Neuronal stem cell (in vitro differentiated cells): ENCODE measurements around the gene ABCA7.

Experiments used
- DNase-seq: peaks from one replicate; pipeline ENCODE4 v3.0.0-alpha.2; 2013; ENCODE audit warnings: low spot score
- H2AFZ ChIP-seq: one replicate; pipeline ENCODE4 v1.6.1; 2013; ENCODE audit warnings: mild to moderate bottlenecking, low read length, inconsistent platforms
- H2AK5ac ChIP-seq: 2 replicates; pipeline ENCODE4 v1.6.1; 2013; ENCODE audit warnings: low read depth, mild to moderate bottlenecking, inconsistent platforms, low read length, moderate library complexity, mixed read lengths
- H2BK120ac ChIP-seq: 2 replicates; pipeline ENCODE4 v1.6.1; 2013; ENCODE audit warnings: low read depth, mild to moderate bottlenecking, inconsistent platforms, low read length, moderate library complexity, mixed read lengths
- H2BK12ac ChIP-seq: one replicate; pipeline ENCODE4 v1.6.1; 2013; ENCODE audit warnings: low read length, inconsistent platforms
- H2BK15ac ChIP-seq: 2 replicates; pipeline ENCODE4 v1.6.1; 2013; ENCODE audit warnings: mild to moderate bottlenecking, low read length, inconsistent platforms, mixed read lengths
- H2BK5ac ChIP-seq: one replicate; pipeline ENCODE4 v1.6.1; 2013; ENCODE audit warnings: inconsistent platforms, mild to moderate bottlenecking, low read length, moderate library complexity
- H3K14ac ChIP-seq: one replicate; pipeline ENCODE4 v1.6.1; 2013; ENCODE audit warnings: low read length, inconsistent platforms
- H3K18ac ChIP-seq: 2 replicates; pipeline ENCODE4 v1.6.1; 2013; ENCODE audit warnings: low read length, inconsistent platforms
- H3K23ac ChIP-seq: 2 replicates; pipeline ENCODE4 v1.6.1; 2013; ENCODE audit warnings: low read depth, mild to moderate bottlenecking, mixed read lengths, low read length, inconsistent platforms; ENCODE audit not compliant: poor library complexity
- H3K27ac ChIP-seq: replicated peaks from 3 replicates; pipeline ENCODE4 v1.5.1; 2013; ENCODE audit warnings: low read length, inconsistent platforms
- H3K27me3 ChIP-seq, 3 experiments: 2 replicates each; pipeline ENCODE4 v1.6.1; 2013; ENCODE audit warnings: low read length in 3 of 3, mild to moderate bottlenecking in 2 of 3, inconsistent platforms in 1 of 3, low read depth in 1 of 3, mixed read lengths in 1 of 3, moderate library complexity in 1 of 3; ENCODE audit not compliant: control insufficient read depth in 3 of 3, insufficient read depth in 3 of 3
- H3K36me3 ChIP-seq, 2 donors: replicated peaks in 1 of 2; 2 replicates each; pipeline ENCODE4 v1.6.1; 2013; ENCODE audit warnings: low read length in 2 of 2; ENCODE audit not compliant: control insufficient read depth in 2 of 2, insufficient read depth in 2 of 2
- H3K4ac ChIP-seq: 2 replicates; pipeline ENCODE4 v1.6.1; 2013; ENCODE audit warnings: inconsistent platforms, mild to moderate bottlenecking, low read length, moderate library complexity
- H3K4me1 ChIP-seq, 2 donors: 1 replicate in 1 of 2; 2 replicates in 1 of 2; pipeline ENCODE4 v1.6.1; 2013; ENCODE audit warnings: low read length in 2 of 2, low read depth in 1 of 2; ENCODE audit not compliant: control insufficient read depth in 2 of 2, insufficient read depth in 1 of 2
- H3K4me2 ChIP-seq: one replicate; pipeline ENCODE4 v1.6.1; 2013; ENCODE audit warnings: mild to moderate bottlenecking, low read length, inconsistent platforms; ENCODE audit not compliant: insufficient read depth, poor library complexity, severe bottlenecking
- H3K4me3 ChIP-seq, 2 donors: 2 replicates each; pipeline ENCODE4 v1.5.1; 2013; ENCODE audit warnings: low read length in 2 of 2, mild to moderate bottlenecking in 2 of 2, inconsistent platforms in 1 of 2, moderate library complexity in 1 of 2
- H3K79me1 ChIP-seq: one replicate; pipeline ENCODE4 v1.6.1; 2013; ENCODE audit warnings: low read depth, mild to moderate bottlenecking, inconsistent platforms, low read length, moderate library complexity
- H3K9ac ChIP-seq: one replicate; pipeline ENCODE4 v1.6.1; 2013; ENCODE audit warnings: mild to moderate bottlenecking, low read depth, low read length, inconsistent platforms; ENCODE audit not compliant: poor library complexity
- H3K9me3 ChIP-seq, 2 donors: replicated peaks in 1 of 2; 2 replicates each; pipeline versions ENCODE3 to v1.6.1; 2013; ENCODE audit warnings: low read length in 2 of 2, mild to moderate bottlenecking in 2 of 2, inconsistent platforms in 1 of 2, low read depth in 1 of 2, mixed read lengths in 1 of 2, moderate library complexity in 1 of 2; ENCODE audit not compliant: control insufficient read depth in 2 of 2, insufficient read depth in 1 of 2
- H4K8ac ChIP-seq: one replicate; pipeline ENCODE4 v1.6.1; 2013; ENCODE audit warnings: low read depth, mild to moderate bottlenecking, inconsistent platforms, low read length, moderate library complexity
- H4K91ac ChIP-seq: one replicate; pipeline ENCODE4 v1.6.1; 2013; ENCODE audit warnings: low read length, low read depth, mild to moderate bottlenecking, inconsistent platforms; ENCODE audit not compliant: poor library complexity
- WGBS, 2 donors: extraction: QIAGEN DNeasy Blood & Tissue Kit; methylation state at CpG; one replicate each; pipeline ENCODE4 v1.1.7; 2013; ENCODE audit warnings: missing lambda C conversion rate in 2 of 2, mixed read lengths in 1 of 2; ENCODE audit not compliant: insufficient read length in 2 of 2, insufficient replicate concordance in 1 of 2; ENCODE audit errors: extremely low coverage in 2 of 2; 5-methylcytosine and 5-hydroxymethylcytosine counted together

ABCA7 gene

GRCh38 chr19:1063909-1064660 lies 24.2 kb downstream of the ABCA7 start:
- Histone ChIP-seq H3K14ac (peak overlapping the region; percentile 71), H3K4me2 (no peak overlapping the region), H2BK120ac (no peak overlapping the region), H3K4ac (no peak overlapping the region), H3K4me3 (no peak overlapping the region), H3K36me3 (no peaks in the 10 kb centered on the region), H3K9me3 (peaks cover 0 to 5% of the 10 kb centered on the region in 2 donors), H2BK5ac (no peak overlapping the region), H3K9ac (no peak overlapping the region), H3K79me1 (peaks cover 3% of the 10 kb centered on the region), H2AFZ (no peak overlapping the region), H3K4me1 (peaks cover 8 to 12% of the 10 kb centered on the region in 2 donors), H3K27me3 (peaks cover 3 to 37% (median 36%) of the 10 kb centered on the region in 3 experiments), H2BK12ac (no peak overlapping the region), H3K27ac (no peak overlapping the region), H4K8ac (no peak overlapping the region), H2BK15ac (peak overlapping the region; percentile 71), H4K91ac (no peak overlapping the region), H3K23ac (peak overlapping the region; percentile 89), H3K18ac (no peak overlapping the region), H2AK5ac (peak overlapping the region; percentile 89)
- no peak for DNase-seq
- WGBS, 2 donors = no CpG with 5 or more reads among the region's 37 CpGs

- Histone ChIP-seq H3K14ac (peak overlapping the region; percentile 71), H3K4me3 (peak overlapping the region in 1 of 2 donors; percentile 24), H3K79me1 (peaks cover 3% of the 10 kb centered on the region), H2BK120ac (peak overlapping the region; percentile 81), H3K4me2 (peak overlapping the region; percentile 23), H3K27ac (no peak overlapping the region), H4K91ac (no peak overlapping the region), H4K8ac (no peak overlapping the region), H3K18ac (peak overlapping the region; percentile 77), H2BK12ac (peak overlapping the region; percentile 8), H3K4ac (no peak overlapping the region), H3K36me3 (no peaks in the 10 kb centered on the region), H3K9ac (peak overlapping the region; percentile 45), H3K4me1 (peaks cover 8 to 12% of the 10 kb centered on the region in 2 donors), H2AFZ (peak overlapping the region; percentile 91), H3K9me3 (peaks cover 0 to 5% of the 10 kb centered on the region in 2 donors), H3K23ac (peak overlapping the region; percentile 98), H3K27me3 (peaks cover 3 to 42% (median 40%) of the 10 kb centered on the region in 3 experiments), H2BK5ac (peak overlapping the region; percentile 63), H2BK15ac (peak overlapping the region; percentile 99), H2AK5ac (peak overlapping the region; percentile 93)
- DNase-seq = no peak
- WGBS, 2 donors = no CpG with 5 or more reads among the region's 60 CpGs
Measured at GRCh38 chr19:1064661-1065605, 25.0 kb downstream of the ABCA7 start.

GRCh38 chr19:1065606-1066109 lies 25.8 kb downstream of the ABCA7 start:
- Histone ChIP-seq H3K79me1 (peaks cover 4% of the 10 kb centered on the region), H2BK5ac (peak overlapping the region; percentile 63), H3K23ac (peak overlapping the region; percentile 98), H3K27me3 (peaks cover 4 to 43% (median 42%) of the 10 kb centered on the region in 3 experiments), H4K8ac (no peak overlapping the region), H3K18ac (peak overlapping the region; percentile 77), H2AFZ (no peak overlapping the region), H3K14ac (no peak overlapping the region), H3K27ac (no peak overlapping the region), H4K91ac (no peak overlapping the region), H3K4me2 (no peak overlapping the region), H3K4ac (no peak overlapping the region), H3K4me3 (no peak overlapping the region), H3K4me1 (peaks cover 8 to 12% of the 10 kb centered on the region in 2 donors), H2BK15ac (peak overlapping the region; percentile 99), H3K9me3 (peaks cover 0 to 4% of the 10 kb centered on the region in 2 donors), H3K36me3 (no peaks in the 10 kb centered on the region), H3K9ac (peak overlapping the region; percentile 45), H2BK12ac (peak overlapping the region; percentile 8), H2BK120ac (peak overlapping the region; percentile 81), H2AK5ac (peak overlapping the region; percentile 93)
- DNase-seq = no peak
- WGBS, 2 donors = no CpG with 5 or more reads among the region's 17 CpGs
